ENCODE results near the gene TGDS.
A peak's percentile ranks its signal among the peaks of the same experiment; 100 is the strongest.
"Not testable (repeated sequence)": the region's sequence is repeated elsewhere in the genome, so short reads cannot be mapped to it uniquely, and the experiment has no call there.

TGDS gene, protein sequence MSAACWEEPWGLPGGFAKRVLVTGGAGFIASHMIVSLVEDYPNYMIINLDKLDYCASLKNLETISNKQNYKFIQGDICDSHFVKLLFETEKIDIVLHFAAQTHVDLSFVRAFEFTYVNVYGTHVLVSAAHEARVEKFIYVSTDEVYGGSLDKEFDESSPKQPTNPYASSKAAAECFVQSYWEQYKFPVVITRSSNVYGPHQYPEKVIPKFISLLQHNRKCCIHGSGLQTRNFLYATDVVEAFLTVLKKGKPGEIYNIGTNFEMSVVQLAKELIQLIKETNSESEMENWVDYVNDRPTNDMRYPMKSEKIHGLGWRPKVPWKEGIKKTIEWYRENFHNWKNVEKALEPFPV

DNA sequence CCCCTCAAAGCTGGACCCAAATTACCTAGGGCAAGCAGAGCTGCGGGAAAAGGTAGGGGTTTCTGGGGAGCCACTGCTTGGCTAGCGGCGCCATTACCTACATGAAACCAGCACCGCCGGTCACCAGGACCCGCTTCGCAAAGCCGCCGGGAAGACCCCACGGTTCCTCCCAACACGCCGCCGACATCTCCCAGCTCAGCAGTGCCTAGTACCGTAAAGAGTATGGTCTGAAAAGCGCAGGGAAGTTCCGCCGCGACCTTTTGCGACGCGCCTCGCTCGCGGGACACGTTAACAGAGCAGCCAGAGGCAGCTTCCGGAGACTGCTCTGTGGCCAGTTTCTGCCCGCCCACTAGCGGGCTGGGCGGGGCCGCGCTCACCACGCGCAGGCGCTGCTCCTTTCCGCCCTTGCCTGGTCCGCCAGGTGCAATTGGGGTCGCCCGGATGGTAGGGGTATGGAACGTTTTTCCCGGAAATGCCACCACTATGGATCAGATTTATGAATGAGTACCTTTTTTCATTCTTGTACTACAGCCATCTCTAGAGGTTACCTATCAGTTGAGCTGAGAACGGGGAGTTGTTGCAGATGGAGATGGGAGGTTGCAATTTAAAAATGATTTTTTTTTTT, at the start of gene TGDS:
TGDS (minus strand) TSS at position 203 of the 625 bp plus-strand sequence; CDS start at position 187, 16 bp downstream.
- Mint-ChIP-seq H3K4me1 (peaks cover 41% of the 10 kb centered on the region), H3K9me3 (peaks cover 5% of the 10 kb centered on the region), H3K27ac (peak within 1 kb of the TSS; percentile 96), H3K36me3 (ENCODE audit: low read depth) (peaks cover 26% of the 10 kb centered on the region), H3K27me3 (peaks cover 3% of the 10 kb centered on the region), H3K4me3 (peak within 1 kb of the TSS; percentile 92)
- ATAC-seq, result peak; percentile 96
- peak; percentile 89 for DNase-seq

DNA sequence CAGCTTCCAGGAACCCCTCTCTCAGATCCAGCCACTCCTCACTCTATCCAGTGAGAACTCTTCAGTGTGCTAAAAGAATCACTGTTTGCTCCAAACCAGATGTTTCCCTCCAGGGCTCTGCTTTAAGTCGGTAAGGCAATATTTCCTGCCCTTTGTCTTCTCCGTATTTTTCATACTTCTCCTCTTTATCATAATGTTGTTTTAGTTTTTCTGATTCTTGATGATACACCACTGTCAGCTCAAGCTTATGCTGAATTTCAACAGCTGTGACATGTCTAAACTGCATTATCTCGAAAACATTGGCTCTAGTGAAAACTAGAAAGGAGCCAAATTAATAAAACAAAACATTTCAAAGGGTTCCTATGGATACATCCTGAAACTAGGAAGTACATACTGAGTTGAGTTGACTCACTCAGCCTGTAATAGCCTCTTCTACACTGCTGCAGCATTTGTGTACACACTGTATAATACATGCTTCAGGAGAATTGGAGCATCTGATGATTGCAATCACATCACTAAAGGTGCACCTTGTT, 45.5 kb upstream of the TGDS start:
- Mint-ChIP-seq H3K27ac (no peak overlapping the region), H3K36me3 (ENCODE audit: low read depth) (peaks cover 3% of the 10 kb centered on the region), H3K27me3 (peaks cover 2% of the 10 kb centered on the region), H3K9me3 (peaks cover 8% of the 10 kb centered on the region), H3K4me1 (peaks cover 2% of the 10 kb centered on the region), H3K4me3 (no peak overlapping the region)
- DNase-seq (no peak), ATAC-seq (no peak)

DNA sequence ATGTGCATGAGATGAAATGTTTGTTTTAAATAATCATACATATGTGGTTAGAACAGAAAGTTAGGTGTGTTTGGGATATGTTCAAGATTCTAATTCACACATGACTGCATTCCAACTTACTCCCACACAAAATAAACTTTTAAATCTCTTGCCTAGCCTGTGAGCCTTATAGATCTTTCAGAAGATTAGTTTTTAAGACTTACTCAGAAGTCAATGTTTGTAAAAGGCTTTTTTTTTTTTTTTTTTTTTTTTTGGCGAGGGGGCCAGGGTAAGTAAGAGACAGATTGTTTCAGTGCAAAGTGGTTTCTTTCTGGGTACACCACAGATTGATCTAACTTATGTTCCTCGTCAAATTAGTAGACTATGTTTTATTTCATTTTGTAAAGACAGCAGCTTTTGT, 44.8 kb upstream of the TGDS start:
- H3K36me3 Mint-ChIP-seq (ENCODE audit: low read depth), result peaks cover 4% of the 10 kb centered on the region
- H3K27me3 Mint-ChIP-seq, result peaks cover 2% of the 10 kb centered on the region
- DNase-seq (no peak), ATAC-seq (no peak)
- H3K4me1 Mint-ChIP-seq, result peaks cover 8% of the 10 kb centered on the region
- H3K27ac Mint-ChIP-seq, result no peak overlapping the region
- no peak overlapping the region for H3K4me3 Mint-ChIP-seq
- peaks cover 14% of the 10 kb centered on the region for H3K9me3 Mint-ChIP-seq

DNA sequence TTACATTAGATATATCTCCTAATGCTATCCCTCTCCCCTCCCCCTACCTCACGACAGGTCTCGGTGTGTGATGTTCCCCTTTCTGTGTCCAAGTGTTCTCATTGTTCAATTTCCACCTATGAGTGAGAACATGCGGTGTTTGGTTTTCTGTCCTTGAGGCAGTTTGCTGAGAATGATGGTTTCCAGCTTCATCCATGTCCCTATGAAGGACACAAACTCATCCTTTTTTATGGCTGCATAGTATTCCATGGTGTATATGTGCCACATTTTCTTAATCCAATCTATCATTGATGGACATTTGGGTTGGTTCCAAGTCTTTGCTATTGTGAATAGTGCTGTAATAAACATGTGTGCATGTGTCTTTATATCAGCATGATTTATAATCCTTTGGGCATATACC, 41.7 kb upstream of the TGDS start:
- peaks cover 14% of the 10 kb centered on the region for H3K9me3 Mint-ChIP-seq
- H3K27me3 Mint-ChIP-seq, result not testable (repeated sequence)
- peaks cover 21% of the 10 kb centered on the region for H3K36me3 Mint-ChIP-seq (ENCODE audit: low read depth)

DNA sequence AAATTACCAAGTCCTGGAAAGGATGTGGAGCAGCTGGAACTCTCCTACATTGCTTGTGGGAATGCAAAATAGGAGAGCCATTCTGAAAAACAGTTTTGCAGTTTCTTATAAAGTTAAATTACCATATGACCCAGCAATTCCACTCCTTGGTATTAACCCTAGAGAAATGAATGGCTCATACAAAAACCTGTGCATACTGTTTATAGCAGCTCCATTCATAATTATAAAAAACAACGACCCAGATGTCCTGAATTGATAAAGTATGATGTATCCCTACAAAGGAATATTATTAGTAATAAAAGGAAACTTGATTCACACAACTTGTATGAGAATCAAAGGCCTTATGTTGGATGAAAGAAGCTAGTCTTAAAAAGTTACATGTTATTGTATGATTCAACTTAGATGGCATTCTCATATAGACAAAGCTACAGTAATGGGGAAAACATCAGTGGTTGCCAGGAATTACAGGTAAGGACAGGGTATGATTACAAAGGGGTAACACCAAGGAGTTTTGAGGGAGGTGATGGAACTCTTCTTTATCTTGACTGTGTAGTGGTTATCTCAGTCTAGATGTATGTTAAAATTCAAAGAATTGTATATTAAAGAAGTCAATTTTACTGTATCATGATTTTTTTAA, 41.1 kb upstream of the TGDS start:
- Mint-ChIP-seq H3K4me1 (peaks cover 12% of the 10 kb centered on the region), H3K27me3 (no peaks in the 10 kb centered on the region), H3K4me3 (no peak overlapping the region), H3K9me3 (peaks cover 14% of the 10 kb centered on the region), H3K27ac (no peak overlapping the region), H3K36me3 (ENCODE audit: low read depth) (peaks cover 23% of the 10 kb centered on the region)
- no peak for DNase-seq
- peak; percentile 24 for ATAC-seq

More for the DNA sequence above, 41.7 kb upstream of the TGDS start:
- not testable (repeated sequence) for H3K27ac Mint-ChIP-seq, ATAC-seq, H3K4me3 Mint-ChIP-seq, DNase-seq
- H3K4me1 Mint-ChIP-seq, result peaks cover 12% of the 10 kb centered on the region

DNA sequence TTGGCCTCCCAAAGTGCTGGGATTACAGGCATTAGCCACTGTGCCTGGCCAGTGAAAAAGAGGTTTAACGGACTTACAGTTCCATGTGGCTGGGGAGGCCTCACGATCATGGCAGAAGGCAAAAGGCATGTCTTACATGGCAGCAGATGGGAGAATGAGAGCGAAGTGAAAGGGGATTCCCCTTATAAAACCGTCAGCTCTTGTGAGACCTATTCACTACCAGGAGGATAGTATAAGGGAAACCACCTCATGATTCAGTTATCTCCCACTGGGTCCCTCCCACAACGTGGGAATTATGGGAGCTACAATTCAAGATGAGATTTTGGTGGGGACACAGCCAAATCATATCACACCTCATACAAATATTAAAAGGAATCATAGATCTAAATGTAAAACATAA, 40.1 kb upstream of the TGDS start:
- not testable (repeated sequence) for H3K27ac Mint-ChIP-seq, H3K4me3 Mint-ChIP-seq, DNase-seq, H3K27me3 Mint-ChIP-seq
- Mint-ChIP-seq H3K36me3 (ENCODE audit: low read depth) (peaks cover 23% of the 10 kb centered on the region), H3K9me3 (peaks cover 14% of the 10 kb centered on the region), H3K4me1 (peaks cover 12% of the 10 kb centered on the region)
- ATAC-seq, result peak; percentile 82

DNA sequence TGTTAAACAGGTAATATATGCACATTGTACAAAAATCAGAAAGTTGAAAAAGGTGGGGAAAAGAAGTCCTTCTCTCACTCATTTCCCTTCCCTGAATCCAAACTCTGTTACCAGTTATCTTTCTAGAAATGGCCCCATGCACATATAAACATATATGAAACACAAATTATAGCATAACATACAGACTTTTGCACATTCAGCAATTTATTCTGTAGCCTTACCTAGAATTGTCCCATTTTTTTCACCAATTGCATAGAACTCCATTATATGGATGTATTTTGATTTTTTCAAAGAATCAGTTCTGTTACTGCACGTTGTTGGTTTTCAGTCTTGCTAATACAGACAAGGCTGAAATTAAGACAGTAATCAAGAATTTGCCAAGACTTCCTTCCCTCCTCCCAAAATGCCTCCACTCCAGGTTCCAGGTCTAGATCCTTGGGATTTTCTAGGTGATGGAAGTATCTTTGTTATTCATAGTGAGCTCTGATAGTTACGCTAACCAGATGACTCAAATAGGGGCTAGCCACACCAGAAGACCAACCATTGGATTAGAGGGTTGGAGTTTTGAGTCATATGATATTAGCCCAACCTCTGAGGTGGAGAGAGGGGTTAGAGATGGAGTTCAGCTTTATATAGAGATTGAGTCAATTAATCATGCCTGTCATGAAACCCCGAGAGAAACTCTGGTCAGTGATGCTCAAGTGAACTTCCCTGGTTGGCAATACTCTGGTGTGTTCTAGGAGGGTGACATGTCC, 36.5 kb upstream of the TGDS start:
- Mint-ChIP-seq H3K4me3 (no peak overlapping the region), H3K27me3 (no peaks in the 10 kb centered on the region), H3K4me1 (peaks cover 12% of the 10 kb centered on the region), H3K9me3 (peaks cover 10% of the 10 kb centered on the region), H3K27ac (no peak overlapping the region), H3K36me3 (ENCODE audit: low read depth) (peaks cover 30% of the 10 kb centered on the region)
- no peak for DNase-seq
- ATAC-seq, result peak; percentile 61

DNA sequence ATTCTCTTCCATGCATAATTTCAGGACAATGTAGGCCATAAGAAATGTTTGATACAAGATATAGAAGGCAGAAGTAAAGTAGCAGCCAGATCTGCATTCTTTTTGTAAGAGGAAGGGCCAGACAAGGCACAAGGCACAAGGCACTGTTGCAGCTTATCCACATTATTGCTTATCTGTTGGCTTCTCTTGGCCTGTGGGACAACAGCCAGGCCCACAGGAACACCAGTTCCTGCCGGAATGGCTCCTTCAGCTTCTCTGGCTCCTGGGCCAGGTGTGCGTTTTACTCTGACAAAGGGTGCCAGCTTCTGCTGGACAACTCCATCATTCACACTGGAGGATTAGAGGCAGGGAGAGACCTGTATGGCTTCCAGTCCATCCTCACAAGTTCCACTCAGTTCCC, 34.9 kb upstream of the TGDS start:
- H3K36me3 Mint-ChIP-seq (ENCODE audit: low read depth), result peaks cover 31% of the 10 kb centered on the region
- H3K4me3 Mint-ChIP-seq, result no peak overlapping the region
- peaks cover under 1% of the 10 kb centered on the region for H3K9me3 Mint-ChIP-seq
- DNase-seq (no peak), ATAC-seq (no peak)
- no peak overlapping the region for H3K27ac Mint-ChIP-seq
- H3K4me1 Mint-ChIP-seq, result peaks cover 4% of the 10 kb centered on the region
- H3K27me3 Mint-ChIP-seq, result no peaks in the 10 kb centered on the region

DNA sequence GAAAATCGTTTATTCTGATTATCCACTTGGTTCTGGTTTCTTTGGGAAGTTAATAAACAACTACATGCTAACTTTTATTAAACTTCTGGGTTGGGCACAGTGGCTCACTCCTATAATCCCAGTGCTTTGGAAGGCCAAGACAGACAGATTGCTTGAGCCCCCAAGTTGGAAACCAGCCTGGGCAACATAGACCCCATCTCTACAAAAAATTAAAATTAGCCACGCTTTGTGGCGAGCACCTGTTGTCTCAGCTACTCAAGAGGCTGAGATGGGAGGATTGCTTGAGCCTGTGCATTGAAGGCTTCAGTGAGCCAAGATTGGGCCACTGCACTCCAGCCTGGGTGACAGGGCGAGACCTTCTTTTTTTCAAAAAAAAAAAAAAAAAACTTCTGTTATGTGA, 27.4 kb upstream of the TGDS start:
- H3K4me3 Mint-ChIP-seq, result no peak overlapping the region
- no peaks in the 10 kb centered on the region for H3K9me3 Mint-ChIP-seq
- H3K27ac Mint-ChIP-seq, result no peak overlapping the region
- H3K4me1 Mint-ChIP-seq, result no peaks in the 10 kb centered on the region
- H3K27me3 Mint-ChIP-seq, result no peaks in the 10 kb centered on the region
- H3K36me3 Mint-ChIP-seq (ENCODE audit: low read depth), result peaks cover 36% of the 10 kb centered on the region
- no peak for DNase-seq
- no peak for ATAC-seq

DNA sequence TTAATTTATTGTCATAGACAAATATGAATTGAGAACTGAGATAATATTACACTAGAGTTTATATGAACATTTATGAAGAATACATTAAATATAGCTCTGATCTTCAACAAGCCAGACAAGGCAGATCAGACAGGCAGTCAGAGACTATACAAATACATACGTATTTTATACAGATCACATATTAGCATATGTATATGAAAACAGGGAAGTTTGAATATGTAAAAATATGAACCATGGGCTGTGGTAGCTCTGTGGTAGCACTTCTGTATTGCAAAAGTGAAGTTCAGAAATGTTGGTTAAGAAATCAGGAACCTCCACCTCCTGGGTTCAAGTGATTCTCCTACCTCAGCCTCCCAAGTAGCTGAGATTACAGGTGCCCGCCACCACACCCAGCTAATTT, 26.4 kb upstream of the TGDS start:
- ATAC-seq (no peak), DNase-seq (no peak)
- no peak overlapping the region for H3K4me3 Mint-ChIP-seq

DNA sequence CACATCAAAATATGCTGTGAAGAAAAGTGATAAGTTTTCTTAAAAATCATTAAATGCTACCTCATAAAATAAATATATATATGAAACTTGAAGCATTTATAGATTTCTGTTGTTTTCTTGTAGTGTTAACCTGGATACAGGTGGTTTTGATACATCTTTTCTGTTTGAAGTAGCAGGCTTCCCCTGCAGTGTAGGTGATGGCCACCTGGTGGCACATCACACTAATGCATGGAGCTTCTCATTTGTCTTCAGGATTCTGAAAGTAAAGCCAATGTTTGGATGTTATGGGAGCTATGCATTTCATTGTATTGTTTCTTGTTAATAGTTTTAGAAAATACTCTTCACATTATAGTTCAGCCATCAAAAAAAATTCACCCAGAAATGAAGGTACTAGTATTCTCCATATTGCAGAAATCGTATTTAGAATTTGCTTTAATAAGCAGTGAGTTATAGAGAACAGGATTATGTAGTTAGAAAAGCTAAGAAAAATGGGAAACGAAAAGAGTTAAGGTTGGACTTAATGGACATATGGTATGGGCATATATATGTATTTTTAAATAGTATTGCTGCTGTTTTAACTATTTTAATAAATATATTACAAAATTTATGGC, 24.4 kb upstream of the TGDS start:
- no peak for ATAC-seq
- Mint-ChIP-seq H3K36me3 (ENCODE audit: low read depth) (peaks cover 34% of the 10 kb centered on the region), H3K27me3 (no peaks in the 10 kb centered on the region), H3K9me3 (no peaks in the 10 kb centered on the region), H3K4me3 (no peak overlapping the region), H3K27ac (no peak overlapping the region), H3K4me1 (peaks cover 4% of the 10 kb centered on the region)
- no peak for DNase-seq

More for the DNA sequence above, 26.4 kb upstream of the TGDS start:
- Mint-ChIP-seq H3K9me3 (no peaks in the 10 kb centered on the region), H3K27ac (no peak overlapping the region), H3K27me3 (no peaks in the 10 kb centered on the region), H3K36me3 (ENCODE audit: low read depth) (peaks cover 36% of the 10 kb centered on the region), H3K4me1 (no peaks in the 10 kb centered on the region)

DNA sequence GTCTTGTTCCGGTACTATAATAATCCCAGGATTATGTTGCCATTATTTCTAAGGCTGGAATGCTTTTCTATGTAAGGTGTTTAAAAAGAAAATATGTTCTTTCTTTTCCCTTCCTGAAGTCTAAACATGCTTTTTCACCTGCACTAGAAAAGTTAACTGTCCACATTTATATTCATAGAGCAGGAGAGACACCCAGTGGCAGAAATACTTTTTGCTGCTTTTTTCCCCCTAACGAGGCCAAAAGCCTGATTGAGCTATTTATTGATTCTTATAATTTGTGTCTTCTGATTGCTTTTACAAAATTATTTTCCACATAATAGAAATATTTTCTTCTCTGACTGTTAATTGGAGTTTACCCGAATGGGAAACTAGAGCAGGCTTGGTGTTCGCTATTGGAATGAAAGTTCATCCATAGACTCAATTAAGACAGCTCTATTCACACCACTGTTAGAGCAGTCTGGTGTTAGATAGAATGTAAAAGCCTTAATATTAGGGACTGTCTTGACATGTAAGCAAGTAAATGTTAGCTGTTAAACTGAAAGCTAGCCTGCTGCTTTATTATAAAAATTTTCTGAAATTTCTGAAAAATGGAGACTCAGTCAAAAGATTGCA, 21.5 kb upstream of the TGDS start:
- H3K9me3 Mint-ChIP-seq, result no peaks in the 10 kb centered on the region
- DNase-seq (no peak), ATAC-seq (no peak)
- no peak overlapping the region for H3K4me3 Mint-ChIP-seq
- peaks cover 7% of the 10 kb centered on the region for H3K4me1 Mint-ChIP-seq
- no peak overlapping the region for H3K27ac Mint-ChIP-seq
- peaks cover 26% of the 10 kb centered on the region for H3K36me3 Mint-ChIP-seq (ENCODE audit: low read depth)
- no peaks in the 10 kb centered on the region for H3K27me3 Mint-ChIP-seq

DNA sequence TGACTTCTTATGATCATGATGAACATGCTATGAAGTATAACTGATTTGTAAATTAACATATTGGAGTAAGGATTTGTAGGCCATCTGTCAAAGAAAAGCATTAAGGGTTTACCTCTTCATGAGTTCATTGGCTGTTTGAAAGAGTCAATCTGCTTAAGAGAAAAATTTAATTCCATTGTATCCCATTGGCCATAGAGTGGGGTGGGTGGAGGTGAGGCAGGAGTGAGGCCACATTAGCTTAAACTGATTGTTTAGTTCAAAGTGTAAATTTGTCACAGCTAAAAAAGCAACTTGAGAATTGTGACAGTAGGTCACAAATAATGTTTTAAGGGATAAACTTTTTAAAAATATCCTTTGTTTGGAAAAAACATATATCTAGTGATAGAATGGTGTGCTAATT, 17.1 kb upstream of the TGDS start:
- Mint-ChIP-seq H3K27me3 (no peaks in the 10 kb centered on the region), H3K4me1 (peaks cover 8% of the 10 kb centered on the region), H3K27ac (no peak overlapping the region), H3K4me3 (no peak overlapping the region), H3K9me3 (no peaks in the 10 kb centered on the region), H3K36me3 (ENCODE audit: low read depth) (peaks cover 26% of the 10 kb centered on the region)
- DNase-seq (no peak), ATAC-seq (no peak)

DNA sequence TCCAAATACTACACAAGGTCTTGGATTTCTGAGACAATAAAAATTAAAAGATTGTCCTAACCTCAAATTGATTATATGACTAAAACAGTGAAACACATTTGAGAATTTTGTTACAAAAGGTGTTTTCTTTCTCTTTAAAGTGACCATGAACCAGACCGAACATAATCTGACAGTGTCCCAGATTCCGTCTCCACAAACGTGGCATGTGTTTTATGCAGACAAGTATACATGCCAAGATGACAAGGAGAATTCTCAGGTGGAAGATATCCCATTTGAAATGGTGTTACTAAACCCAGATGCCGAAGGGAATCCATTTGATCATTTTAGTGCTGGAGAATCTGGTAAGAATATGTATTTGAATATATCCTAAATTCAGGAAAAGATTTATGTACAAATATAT, 16.1 kb upstream of the TGDS start:
- no peaks in the 10 kb centered on the region for H3K27me3 Mint-ChIP-seq
- peaks cover 26% of the 10 kb centered on the region for H3K36me3 Mint-ChIP-seq (ENCODE audit: low read depth)
- ATAC-seq, result no peak
- peaks cover 15% of the 10 kb centered on the region for H3K4me1 Mint-ChIP-seq
- no peak overlapping the region for H3K27ac Mint-ChIP-seq
- H3K4me3 Mint-ChIP-seq, result no peak overlapping the region
- H3K9me3 Mint-ChIP-seq, result no peaks in the 10 kb centered on the region
- DNase-seq, result no peak

All from activated naive CD8-positive, alpha-beta T cell treated with anti-CD3 and anti-CD28 coated beads, Interleukin-2, amount 50 U/mL, for 24 hours (primary cell).